HL-60 (cell line): ENCODE results near the gene PCIF1.

ENCODE experiments used
- CTCF ChIP-seq: IDR thresholded peaks from one replicate; pipeline ENCODE4 v1.5.1; 2011; ENCODE audit warnings: low read length, control low read depth, inconsistent platforms; ENCODE audit not compliant: insufficient read depth
- POLR2AphosphoS5 ChIP-seq: IDR thresholded peaks from 2 replicates; pipeline ENCODE4 v1.6.1; 2012; ENCODE audit warnings: low read depth
- REST ChIP-seq: IDR thresholded peaks from 2 replicates; pipeline ENCODE4 v1.6.1; 2012; ENCODE audit warnings: low read depth; ENCODE audit not compliant: insufficient replicate concordance
- SPI1 ChIP-seq: IDR thresholded peaks from 2 replicates; pipeline ENCODE4 v1.6.1; 2012; ENCODE audit warnings: low read depth, mild to moderate bottlenecking, borderline replicate concordance

GRCh38 chr20:45940469-45940868, 6.0 kb downstream of the PCIF1 start:
- TF ChIP-seq CTCF: no peak
- no peak for TF ChIP-seq REST
- TF ChIP-seq POLR2AphosphoS5: no peak
- no peak for TF ChIP-seq SPI1
